ENCODE measurements around the gene CEP95. TPM values are rescaled to one million over a fixed set of nuclear protein-coding genes. Genes with fewer than 3 reads are reported as not detected.

CEP95 gene
- total and polyA plus RNA-seq, 2 of the 13 experiments (the other 11 are each of a cell fraction or from before 2014, with no cell fraction given), result 65.9 to 68.8 TPM

- TF ChIP-seq NFE2 (CRISPR knock-in tag; IDR thresholded peaks at IDR 0.05), result no peak
- TF ChIP-seq KLF9 (CRISPR knock-in tag; IDR thresholded peaks at IDR 0.05; ENCODE audit: low read depth), result peak; percentile 84; the same call in 1 of the 2 replicates
Measured at GRCh38 chr17:64496786-64497564, 9.8 kb upstream of the CEP95 start, which contains the start of gene POLG2 (continued).

- Histone ChIP-seq H3K79me2 (ENCODE audit: insufficient read depth, low read length) (peaks cover 33% of the 10 kb centered on the region), H3K9ac (ENCODE audit: insufficient read depth, low read depth, low read length) (peak overlapping the region; percentile 80), H3K36me3 (replicated peaks in 1 of 2; ENCODE audit: control insufficient read depth in 1 of 2, insufficient read depth in 2 of 2, low read length in 2 of 2) (peaks cover 14 to 39% of the 10 kb centered on the region in 2 experiments), H3K4me1 (ENCODE audit: insufficient read depth, low read length) (peaks cover 79% of the 10 kb centered on the region), H3K27ac (ENCODE audit: extremely low read length, insufficient read depth, low read length) (peak overlapping the region; percentile 74), H3K9me3 (ENCODE audit: low read length) (no peaks in the 10 kb centered on the region), H3K4me3 (replicated peaks in 1 of 3; ENCODE audit: insufficient read depth in 1 of 3, low read depth in 2 of 3, low read length in 3 of 3) (peak overlapping the region; percentile 65 to 90 (median 68)), H2AFZ (ENCODE audit: low read length) (no peak overlapping the region), H3K4me2 (ENCODE audit: low read depth, low read length) (peak overlapping the region; percentile 88), H3K27me3 (ENCODE audit: control insufficient read depth in 1 of 2, insufficient read depth in 2 of 2, low read length in 2 of 2) (no peaks in the 10 kb centered on the region; a peak in 1 of 5 replicates), H4K20me1 (ENCODE audit: insufficient read depth, low read length) (peaks cover 27% of the 10 kb centered on the region)
- no peak for FAIRE-seq
- POLR2A ChIA-PET, result interaction anchor here (1.0 to 7.3 kb wide), 12 partner anchors 9 to 352 kb away, joined by 3 to 202 read pairs (median 4); partner anchors contain the start of genes CEP95, DDX5 and TEX2
- no TSS peak for BruUV-seq (replicated peaks)
- in situ Hi-C loops (cut with HindIII; ENCODE audit: extremely low pct_ligation_motif_present, low pct_unique_long_range_greater_than_20kb) (loop anchor here (10.0 kb wide), 1 partner anchor 193 kb away; no protein-coding TSS in a partner anchor), intact Hi-C loops (cut with micrococcal nuclease; ENCODE audit: unreplicated experiment) (loop anchor here (1.0 to 10.0 kb wide), 3 partner anchors 8 to 343 kb away; no protein-coding TSS in a partner anchor)
- CTCF ChIA-PET (ENCODE audit: low intra/inter-chr PET ratio, low total read pairs), result no interaction called here
- WGBS (ENCODE audit: low lambda C conversion rate), result 42% methylated on average over 4 of the region's 4 CpGs
- DNase-seq (ENCODE audit: low spot score), result no peak
- no peak for ATAC-seq
- no peak for TF ChIP-seq DBP (CRISPR knock-in tag; IDR thresholded peaks at IDR 0.05; ENCODE audit: not compliant biosample characterization)
- no peak for TF ChIP-seq ZBTB1 (CRISPR knock-in tag; IDR thresholded peaks at IDR 0.05; ENCODE audit: borderline replicate concordance)
- TF ChIP-seq ZNF678 (CRISPR knock-in tag; IDR thresholded peaks at IDR 0.05), result no peak
- TF ChIP-seq NFE2 (CRISPR knock-in tag; IDR thresholded peaks at IDR 0.05), result no peak
- TF ChIP-seq ZBTB46 (CRISPR knock-in tag; IDR thresholded peaks at IDR 0.05; ENCODE audit: borderline replicate concordance), result no peak
- no peak for TF ChIP-seq FOXK1 (CRISPR knock-in tag; IDR thresholded peaks at IDR 0.05; ENCODE audit: borderline replicate concordance, low read depth)
- TF ChIP-seq ZMYM2 (CRISPR knock-in tag; IDR thresholded peaks at IDR 0.05), result no peak
- no peak for TF ChIP-seq ZNF670 (CRISPR knock-in tag; IDR thresholded peaks at IDR 0.05; ENCODE audit: borderline replicate concordance)
- no peak for TF ChIP-seq RNF2 (conservative IDR thresholded peaks at IDR 0.05; ENCODE audit: low read depth)
- TF ChIP-seq PAF1 (CRISPR knock-in tag; IDR thresholded peaks at IDR 0.05), result no peak
- no peak for TF ChIP-seq NCOR1 (IDR thresholded peaks at IDR 0.05; ENCODE audit: borderline replicate concordance, low read length)
- no peak for TF ChIP-seq GATAD1 (CRISPR knock-in tag; IDR thresholded peaks at IDR 0.05)
- no peak for TF ChIP-seq CENPX (CRISPR knock-in tag; IDR thresholded peaks at IDR 0.05)
- TF ChIP-seq ZNF552 (CRISPR knock-in tag; IDR thresholded peaks at IDR 0.05; ENCODE audit: borderline replicate concordance), result peak; percentile 64; the same call in 1 of the 2 replicates
- peak; percentile 19; the same call in 1 of the 2 replicates for TF ChIP-seq ARID3A (IDR thresholded peaks at IDR 0.05; ENCODE audit: low read depth, low read length)
- no peak for TF ChIP-seq RORA (CRISPR knock-in tag; IDR thresholded peaks at IDR 0.05)
Measured at GRCh38 chr17:64497565-64498035, 9.2 kb upstream of the CEP95 start.

All from HepG2 (cell line).